Measurements from ENCODE around the gene KIAA1671.

The KIAA1671 gene

DNA sequence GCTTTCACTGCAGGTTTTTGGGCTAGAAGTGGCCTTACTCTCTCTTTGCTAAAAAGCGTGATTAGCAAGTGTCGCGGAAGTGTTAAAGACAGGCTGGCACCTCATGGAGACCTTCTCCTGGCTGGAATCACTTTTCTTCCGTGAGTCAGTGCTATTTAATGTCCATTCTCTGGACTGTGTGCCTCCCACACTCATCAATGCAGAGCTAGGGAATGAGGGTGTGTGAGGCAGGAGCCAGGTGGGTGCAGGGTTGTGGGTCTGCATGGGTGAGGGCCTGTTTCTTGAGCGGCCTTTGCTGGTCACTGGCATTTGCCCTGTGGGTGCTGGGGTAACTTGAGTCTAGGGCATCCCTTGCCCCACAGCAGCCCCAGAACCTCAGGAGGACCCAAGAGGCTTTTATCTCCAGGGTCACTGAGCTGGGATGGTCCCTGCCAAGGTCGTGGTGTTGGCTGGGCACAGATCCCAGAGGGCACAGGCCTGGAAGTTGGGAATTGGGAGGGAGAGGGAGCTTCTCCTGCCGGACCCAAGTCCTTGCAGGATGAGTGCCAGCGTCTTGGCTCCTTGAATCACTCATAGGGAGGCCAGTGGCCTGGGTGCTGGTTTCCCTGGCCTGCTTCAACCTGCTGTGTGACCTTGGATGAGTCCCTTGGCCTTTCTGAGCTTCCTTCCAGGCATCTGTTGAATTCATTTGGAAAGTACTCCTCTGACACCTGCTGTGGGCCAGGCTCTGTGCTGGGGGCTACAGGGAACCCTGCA is 30.0 kb downstream of the KIAA1671 start:
- DNase-seq, result no peak

- no peak for DNase-seq
These were observed 30.6 kb downstream of the KIAA1671 start for GRCh38 chr22:24983151-24983550.

DNA sequence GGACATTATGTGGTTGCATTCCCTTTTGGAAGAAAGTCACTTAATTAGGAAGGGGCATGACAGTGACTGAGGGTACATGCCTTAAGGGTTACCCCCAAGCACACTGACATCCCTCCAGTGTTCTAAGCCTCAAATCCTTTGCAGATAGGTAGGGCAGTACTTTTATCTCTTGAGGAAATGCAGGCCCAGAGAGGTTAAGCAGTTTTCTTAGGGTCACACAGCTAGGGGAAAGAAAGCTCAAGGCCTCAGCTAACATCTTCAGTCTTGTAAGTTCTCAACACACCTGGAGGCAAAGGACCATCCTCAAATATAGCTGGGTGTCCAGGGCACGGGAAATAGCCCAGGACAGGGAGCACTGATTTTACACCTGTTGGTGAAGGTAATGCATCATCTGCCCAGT is 31.6 kb downstream of the KIAA1671 start:
- no peak for DNase-seq

- DNase-seq, result no peak
These were observed 33.3 kb downstream of the KIAA1671 start for GRCh38 chr22:24985826-24986214.

GRCh38 chr22:24986816-24987215 is 34.3 kb downstream of the KIAA1671 start:
- DNase-seq, result no peak

GRCh38 chr22:24989135-24989534 is 36.6 kb downstream of the KIAA1671 start:
- no peak for DNase-seq

- DNase-seq, result no peak
These were observed 37.0 kb downstream of the KIAA1671 start for GRCh38 chr22:24989541-24989951.

DNA sequence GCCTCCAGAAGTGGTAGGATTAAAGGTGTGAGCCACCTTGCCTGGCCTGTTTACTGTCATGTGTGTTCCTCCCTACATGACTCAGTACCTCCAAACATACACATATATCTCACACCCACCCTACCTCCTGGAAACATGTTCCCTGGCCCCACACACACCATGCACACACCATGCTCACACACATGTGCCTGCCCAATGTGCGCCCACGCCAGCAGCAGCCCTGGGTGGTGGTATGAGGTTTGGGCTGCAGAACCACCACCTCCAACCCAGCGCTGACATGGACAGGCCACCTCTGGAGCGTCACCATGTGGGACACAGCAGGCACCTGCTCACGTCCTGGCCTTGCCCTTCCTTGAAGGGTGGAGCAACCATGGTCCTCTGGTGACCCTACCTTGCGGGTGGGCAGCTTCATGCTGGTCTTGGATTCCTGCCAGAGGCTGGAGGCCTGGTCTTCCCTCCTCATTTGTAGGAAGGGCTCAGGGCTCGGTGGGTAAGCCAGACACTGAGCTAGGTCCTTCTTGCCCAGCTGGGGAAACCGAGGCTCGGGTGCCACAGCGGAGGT is 37.9 kb downstream of the KIAA1671 start:
- DNase-seq, result no peak

- DNase-seq, result no peak
These were observed 40.4 kb downstream of the KIAA1671 start for GRCh38 chr22:24992946-24993345.

GRCh38 chr22:24994070-24994763 is 41.7 kb downstream of the KIAA1671 start:
- no peak for DNase-seq

GRCh38 chr22:24995649-24996180 is 43.2 kb downstream of the KIAA1671 start:
- DNase-seq, result no peak

DNA sequence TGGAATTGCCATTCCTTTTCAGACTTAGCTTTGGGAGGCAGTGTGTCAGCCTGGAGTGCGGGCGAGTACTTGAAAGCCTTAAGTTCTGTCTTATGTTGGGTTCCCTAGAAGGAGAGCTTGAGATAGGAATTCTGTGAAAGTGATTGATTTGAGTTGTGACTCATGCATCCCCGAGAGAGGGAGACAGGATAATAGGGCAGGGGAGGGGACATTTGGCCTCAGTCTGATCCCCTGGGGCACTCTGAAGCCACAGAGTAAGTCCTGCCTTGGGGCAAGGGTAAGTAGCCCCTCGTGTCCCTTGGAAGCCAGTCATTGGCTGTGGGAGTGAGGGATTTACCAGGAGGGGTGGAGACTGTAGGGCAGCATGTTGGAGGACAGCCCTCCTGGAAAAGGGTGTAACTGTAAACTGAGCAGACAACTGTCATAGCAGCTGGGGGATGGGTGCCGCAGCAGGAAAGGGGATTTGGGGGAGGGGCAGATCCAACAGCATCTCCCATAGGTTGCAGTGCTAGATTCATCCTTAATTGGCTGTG is 44.0 kb downstream of the KIAA1671 start:
- DNase-seq, result no peak

DNA sequence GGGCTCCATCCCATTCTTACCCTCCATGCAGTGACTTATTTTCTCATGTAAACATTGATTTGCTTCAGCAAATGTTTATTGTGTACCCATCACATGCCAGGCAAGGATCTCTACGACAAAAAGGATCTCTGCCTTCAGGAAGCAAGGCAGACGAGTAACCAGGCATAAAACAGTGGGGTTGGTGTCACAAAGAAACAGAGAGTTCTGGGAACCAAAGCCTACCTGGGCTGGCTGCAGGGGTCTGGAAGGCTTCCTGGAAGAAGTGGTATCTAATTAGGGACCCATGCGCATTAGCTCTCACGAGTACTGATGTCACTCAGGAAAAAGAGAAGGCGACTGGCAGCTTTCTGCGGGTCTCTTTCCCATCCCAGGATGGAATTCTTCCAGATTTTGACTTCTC is 44.5 kb downstream of the KIAA1671 start:
- DNase-seq, result no peak

DNA sequence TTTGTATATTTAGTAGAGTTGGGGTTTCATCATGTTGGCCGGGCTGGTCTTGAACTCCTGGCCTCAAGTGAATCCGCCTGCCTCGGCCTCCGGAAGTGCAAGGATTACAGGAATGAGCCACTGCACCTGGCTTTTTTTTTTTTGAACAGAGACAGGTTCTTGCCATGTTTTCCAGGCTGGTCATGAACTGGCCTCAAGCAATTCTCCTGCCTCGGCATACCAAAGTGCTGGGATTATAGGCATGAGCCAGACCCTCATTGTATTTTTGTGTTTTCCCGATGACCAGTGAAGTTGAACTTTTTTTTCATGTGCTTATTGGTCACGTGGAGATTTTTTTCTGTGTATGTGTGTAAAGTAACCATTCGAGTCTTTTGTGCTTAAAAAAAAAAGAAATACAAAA is 48.2 kb downstream of the KIAA1671 start:
- DNase-seq, result no peak

GRCh38 chr22:25002241-25002985 is 49.9 kb downstream of the KIAA1671 start:
- DNase-seq, result no peak

DNA sequence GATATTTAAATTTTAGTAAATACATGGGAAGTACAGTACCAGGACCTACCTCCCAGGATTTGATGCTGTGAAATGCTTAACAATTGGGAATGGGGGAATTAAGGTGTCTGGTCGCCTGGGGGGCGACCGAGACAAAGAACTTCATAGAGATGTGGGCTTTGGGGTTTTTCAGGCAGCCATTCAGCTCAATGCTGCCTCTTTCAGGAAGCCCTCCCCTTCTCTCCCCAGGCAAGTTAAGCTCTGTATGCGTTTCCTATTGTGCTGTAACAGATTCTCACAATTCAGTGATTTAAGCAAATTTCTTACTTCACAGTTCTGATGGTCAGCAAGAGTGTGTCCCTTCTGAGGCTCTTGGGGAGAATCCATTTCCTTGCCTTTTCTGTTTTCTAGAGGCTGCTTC is 53.8 kb downstream of the KIAA1671 start:
- DNase-seq, result no peak

DNA sequence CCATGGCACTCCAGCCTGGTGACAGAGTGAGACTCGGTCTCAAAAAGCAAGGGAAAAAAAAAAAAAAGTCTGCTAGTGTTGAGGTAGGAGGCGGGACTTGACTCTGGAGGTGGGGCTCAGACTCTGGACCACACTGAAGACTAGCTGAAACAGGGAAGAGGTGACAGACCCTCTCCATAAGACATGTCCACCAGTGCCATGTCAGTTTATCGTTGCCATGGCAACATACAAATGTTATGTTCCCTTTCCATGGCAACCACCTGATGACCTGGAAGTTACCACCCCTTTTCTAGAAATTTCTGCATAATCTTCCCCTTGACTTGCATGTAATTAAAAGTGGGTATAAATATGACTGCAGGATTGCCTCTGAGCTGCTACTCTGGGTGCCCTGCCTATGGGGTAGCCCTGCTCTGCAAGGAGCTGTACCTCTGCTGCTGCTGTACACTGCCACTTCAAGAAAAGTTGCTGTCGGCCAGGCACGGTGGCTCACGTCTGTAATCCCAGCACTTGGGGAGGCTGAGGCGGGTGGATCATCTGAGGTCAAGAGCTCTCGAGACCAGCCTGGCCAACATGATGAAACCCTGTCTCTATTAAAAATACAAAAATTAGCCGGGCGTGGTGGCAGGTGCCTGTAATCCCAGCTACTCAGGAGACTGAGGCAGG is 55.1 kb downstream of the KIAA1671 start:
- DNase-seq, result no peak

GRCh38 chr22:25008666-25009065 is 56.1 kb downstream of the KIAA1671 start:
- DNase-seq, result no peak

- DNase-seq, result no peak
These were observed 60.2 kb downstream of the KIAA1671 start for GRCh38 chr22:25012741-25013143.

- no peak for DNase-seq
These were observed 61.1 kb downstream of the KIAA1671 start for GRCh38 chr22:25013607-25014006.

DNA sequence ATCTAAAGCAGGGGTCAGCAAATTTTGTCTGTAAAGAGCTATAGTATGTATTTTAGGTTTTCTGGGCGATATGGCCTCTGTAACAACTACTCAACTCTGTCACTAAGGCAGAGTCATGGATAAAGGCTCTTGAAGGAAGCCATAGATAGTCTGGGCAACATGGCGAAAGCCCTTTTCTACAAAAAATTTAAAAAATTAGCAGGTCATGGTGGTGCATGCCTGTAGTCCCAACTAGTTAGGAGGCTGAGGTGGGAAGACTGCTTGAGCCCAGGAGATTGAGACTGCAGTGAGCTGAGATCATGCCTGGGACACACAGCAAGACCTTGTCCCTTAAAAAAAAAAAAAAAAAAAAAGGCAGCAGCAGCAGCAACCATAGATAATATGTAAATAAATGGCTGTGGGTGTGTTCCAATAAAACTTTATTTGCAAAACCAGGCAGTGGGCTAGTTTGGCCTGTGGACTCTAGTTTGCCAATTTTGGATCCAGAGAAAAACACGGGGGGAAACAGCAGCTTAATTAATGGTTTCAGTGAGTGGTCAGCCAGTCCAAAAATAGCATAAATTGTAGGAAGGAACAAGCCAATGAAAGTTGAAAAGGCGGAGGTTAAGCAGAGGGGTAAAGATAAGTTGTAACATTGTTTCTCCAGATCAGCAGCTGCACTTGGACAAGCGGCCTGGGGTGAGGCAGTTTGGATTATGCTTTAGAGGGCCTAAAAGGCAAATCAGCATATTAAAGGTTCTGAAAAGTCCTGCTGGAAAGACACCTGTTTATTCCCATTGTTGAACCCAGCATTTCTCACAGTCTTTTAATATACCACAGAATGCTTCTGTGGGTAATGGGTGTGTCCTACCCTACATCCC is 62.6 kb downstream of the KIAA1671 start:
- no peak for DNase-seq
